Breast epithelium (tissue), 4 donors: ENCODE measurements around the gene ILK. TPM values are rescaled to one million over a fixed set of nuclear protein-coding genes. Genes with fewer than 3 reads are reported as not detected.

Experiments
- DNase-seq, 2 donors: peaks; one replicate each; pipeline ENCODE4 v3.0.0-alpha.2; 2019; ENCODE audit warnings: low spot score in 2 of 2
- H3K27ac ChIP-seq, 2 donors: fragments of 200-600 bp; sonication (generic) in 1 of 2; one replicate each; pipeline ENCODE4 v1.5.1; 2016 to 2019; ENCODE audit warnings: mild to moderate bottlenecking in 1 of 2
- H3K27me3 ChIP-seq, 2 donors: fragments of 200-600 bp; sonication (generic) in 1 of 2; one replicate each; pipeline versions ENCODE4 v1.5.1 to v1.6.0; 2017 to 2019; ENCODE audit warnings: control low read depth in 1 of 2, mild to moderate bottlenecking in 1 of 2
- H3K36me3 ChIP-seq: fragments of 200-600 bp; one replicate; pipeline ENCODE4 v1.5.1; 2019
- H3K4me1 ChIP-seq, 2 donors: fragments of 200-600 bp; sonication (generic); one replicate each; pipeline ENCODE4 v1.5.1; 2016 to 2019; ENCODE audit warnings: control low read depth in 1 of 2
- H3K4me3 ChIP-seq, 3 donors: fragments of 200-600 bp; sonication (generic); 1 replicate in 2 of 3; 2 replicates in 1 of 3; pipeline ENCODE4 v1.5.1; 2016 to 2019; ENCODE audit warnings: mild to moderate bottlenecking in 3 of 3, moderate library complexity in 2 of 3
- H3K9me3 ChIP-seq, 2 donors: fragments of 200-600 bp; sonication (generic) in 1 of 2; one replicate each; pipeline ENCODE4 v1.5.1; 2016 to 2019; ENCODE audit warnings: control low read depth in 1 of 2
- CTCF ChIP-seq, 3 donors: fragments of 450-650 bp; IDR thresholded peaks; one replicate each; pipeline ENCODE4 v1.5.1; 2016 to 2017; ENCODE audit warnings: antibody characterized with exemption in 3 of 3, mild to moderate bottlenecking in 3 of 3, moderate library complexity in 3 of 3
- POLR2A ChIP-seq: fragments of 450-650 bp; IDR thresholded peaks from one replicate; pipeline ENCODE4 v1.6.1; 2016; ENCODE audit warnings: antibody characterized with exemption, mild to moderate bottlenecking, moderate library complexity
- POLR2AphosphoS5 ChIP-seq, 3 donors: sonication (generic); formaldehyde crosslinking; IDR thresholded peaks; one replicate each; pipeline ENCODE4 v1.6.1; 2017; ENCODE audit warnings: antibody characterized with exemption in 3 of 3
- intact Hi-C: fragments of 100-400 bp; cut with DNase I; formaldehyde crosslinking; loops from one replicate; pipeline ENCODE4 v1.15.1; 2023; ENCODE audit warnings: low total_unique reads
- total RNA-seq, 3 donors: library from RNA; depleted of rRNA; stranded (reverse); fragments of >200 nt; gene quantifications; one replicate each; pipeline ENCODE4 v1.1.0, GENCODE V29; 2016

The ILK gene
- total RNA-seq, 3 donors from 2014 or later: 113 to 118 (median 113) TPM

- intact Hi-C loops: no loop called here
- peak overlapping the region; percentile 89 to 91 for H3K27ac ChIP-seq
- no peak for DNase-seq
- H3K27me3 ChIP-seq: no peaks in the 10 kb centered on the region
- no peaks in the 10 kb centered on the region for H3K36me3 ChIP-seq
- peak overlapping the region; percentile 71 to 79 (median 78) for H3K4me3 ChIP-seq
- TF ChIP-seq POLR2AphosphoS5 (IDR thresholded peaks at IDR 0.05) (peak in 1 of 3 donors; percentile 16), CTCF (IDR thresholded peaks at IDR 0.05) (no peak)
- H3K4me1 ChIP-seq: no peaks in the 10 kb centered on the region
- H3K9me3 ChIP-seq: no peaks in the 10 kb centered on the region
Measured at GRCh38 chr11:6618117-6619003, 14.8 kb downstream of the ILK start.

GRCh38 chr11:6619004-6619745, 15.6 kb downstream of the ILK start, which contains the start of gene TPP1:
Gene TPP1, minus strand, starts transcription at chr11:6619422. Its CDS starts 22 bp downstream, at chr11:6619400.
- peak; percentile 89 to 94 for DNase-seq
- intact Hi-C loops: no loop called here
- no peaks in the 10 kb centered on the region for H3K9me3 ChIP-seq
- no peaks in the 10 kb centered on the region for H3K27me3 ChIP-seq
- no peak for TF ChIP-seq CTCF (IDR thresholded peaks at IDR 0.05)
- TF ChIP-seq POLR2AphosphoS5 (IDR thresholded peaks at IDR 0.05): peak; percentile 86 to 97 (median 87)
- peak; percentile 72 for TF ChIP-seq POLR2A
- H3K27ac ChIP-seq: peak within 1 kb of the TSS; percentile 89 to 91
- no peaks in the 10 kb centered on the region for H3K4me1 ChIP-seq
- H3K36me3 ChIP-seq: no peaks in the 10 kb centered on the region
- H3K4me3 ChIP-seq: peak within 1 kb of the TSS; percentile 71 to 79 (median 78)

GRCh38 chr11:6620636-6621035, 17.1 kb downstream of the ILK start:
- H3K9me3 ChIP-seq: no peaks in the 10 kb centered on the region
- intact Hi-C loops: no loop called here
- DNase-seq: no peak
- no peaks in the 10 kb centered on the region for H3K27me3 ChIP-seq
- H3K36me3 ChIP-seq: no peaks in the 10 kb centered on the region
- H3K4me1 ChIP-seq: no peaks in the 10 kb centered on the region
- TF ChIP-seq POLR2A: no peak
- TF ChIP-seq CTCF (IDR thresholded peaks at IDR 0.05): no peak
- TF ChIP-seq POLR2AphosphoS5 (IDR thresholded peaks at IDR 0.05): no peak
- no peak overlapping the region for H3K27ac ChIP-seq
- H3K4me3 ChIP-seq: no peak overlapping the region

GRCh38 chr11:6621711-6622211, 18.2 kb downstream of the ILK start:
- H3K27me3 ChIP-seq: no peaks in the 10 kb centered on the region
- no peaks in the 10 kb centered on the region for H3K4me1 ChIP-seq
- no peaks in the 10 kb centered on the region for H3K36me3 ChIP-seq
- no peak overlapping the region for H3K27ac ChIP-seq
- no peak overlapping the region for H3K4me3 ChIP-seq
- no peaks in the 10 kb centered on the region for H3K9me3 ChIP-seq
- no peak for DNase-seq
- intact Hi-C loops: no loop called here
- no peak for TF ChIP-seq POLR2A
- no peak for TF ChIP-seq POLR2AphosphoS5 (IDR thresholded peaks at IDR 0.05)
- TF ChIP-seq CTCF (IDR thresholded peaks at IDR 0.05): no peak
